Activated T-cell treated with anti-CD3 and anti-CD28 coated beads, Interleukin-2, amount 50 U/mL, for 24 hours (primary cell): ENCODE measurements around the gene SPOUT1.
"Not testable (repeated sequence)": the region's sequence is repeated elsewhere in the genome, so short reads cannot be mapped to it uniquely, and the experiment has no call there.

Experiments used
- DNase-seq: peaks from one replicate; pipeline ENCODE4 v3.0.0-alpha.2; 2020
- H3K27ac Mint-ChIP-seq: 2 replicates; pipeline ENCODE4 v1.8.0; 2020; ENCODE audit warnings: mild to moderate bottlenecking, mixed read lengths
- H3K27me3 Mint-ChIP-seq: 2 replicates; pipeline ENCODE4 v1.8.0; 2020; ENCODE audit warnings: mixed read lengths
- H3K36me3 Mint-ChIP-seq: 2 replicates; pipeline ENCODE4 v1.8.0; 2020; ENCODE audit warnings: low read depth, mixed read lengths
- H3K4me1 Mint-ChIP-seq: 2 replicates; pipeline ENCODE4 v1.8.0; 2020; ENCODE audit warnings: low read depth, mixed read lengths
- H3K4me3 Mint-ChIP-seq: 2 replicates; pipeline ENCODE4 v1.8.0; 2020; ENCODE audit warnings: mild to moderate bottlenecking, moderate library complexity, mixed read lengths
- H3K9me3 Mint-ChIP-seq: 2 replicates; pipeline ENCODE4 v1.8.0; 2020; ENCODE audit warnings: mixed read lengths

SPOUT1 gene, protein sequence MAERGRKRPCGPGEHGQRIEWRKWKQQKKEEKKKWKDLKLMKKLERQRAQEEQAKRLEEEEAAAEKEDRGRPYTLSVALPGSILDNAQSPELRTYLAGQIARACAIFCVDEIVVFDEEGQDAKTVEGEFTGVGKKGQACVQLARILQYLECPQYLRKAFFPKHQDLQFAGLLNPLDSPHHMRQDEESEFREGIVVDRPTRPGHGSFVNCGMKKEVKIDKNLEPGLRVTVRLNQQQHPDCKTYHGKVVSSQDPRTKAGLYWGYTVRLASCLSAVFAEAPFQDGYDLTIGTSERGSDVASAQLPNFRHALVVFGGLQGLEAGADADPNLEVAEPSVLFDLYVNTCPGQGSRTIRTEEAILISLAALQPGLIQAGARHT

GRCh38 chr9:128829477-128830251 lies at the start of gene SPOUT1:
Gene SPOUT1 (minus strand): TSS chr9:128829794. CDS start chr9:128829780, 14 bp downstream.
- H3K27ac Mint-ChIP-seq = peak within 1 kb of the TSS; percentile 96
- no peaks in the 10 kb centered on the region for H3K27me3 Mint-ChIP-seq
- peak within 1 kb of the TSS; percentile 97 for H3K4me3 Mint-ChIP-seq
- no peaks in the 10 kb centered on the region for H3K9me3 Mint-ChIP-seq
- H3K4me1 Mint-ChIP-seq = peaks cover 26% of the 10 kb centered on the region
- peak; percentile 97 for DNase-seq
- peaks cover 67% of the 10 kb centered on the region for H3K36me3 Mint-ChIP-seq

GRCh38 chr9:128877852-128878251 lies 48.3 kb upstream of the SPOUT1 start:
- H3K27me3 Mint-ChIP-seq = no peaks in the 10 kb centered on the region
- H3K36me3 Mint-ChIP-seq = peaks cover 17% of the 10 kb centered on the region
- no peak overlapping the region for H3K27ac Mint-ChIP-seq
- H3K4me3 Mint-ChIP-seq = no peak overlapping the region
- no peaks in the 10 kb centered on the region for H3K9me3 Mint-ChIP-seq
- DNase-seq = no peak
- H3K4me1 Mint-ChIP-seq = peaks cover 26% of the 10 kb centered on the region

GRCh38 chr9:128870941-128871265 lies 41.3 kb upstream of the SPOUT1 start:
- not testable (repeated sequence) for H3K9me3 Mint-ChIP-seq, H3K4me1 Mint-ChIP-seq, H3K4me3 Mint-ChIP-seq, H3K27ac Mint-ChIP-seq, DNase-seq, H3K27me3 Mint-ChIP-seq
- peaks cover 17% of the 10 kb centered on the region for H3K36me3 Mint-ChIP-seq

GRCh38 chr9:128870128-128870940 lies 40.7 kb upstream of the SPOUT1 start:
- Mint-ChIP-seq H3K9me3 (no peaks in the 10 kb centered on the region), H3K27me3 (no peaks in the 10 kb centered on the region), H3K4me3 (no peak overlapping the region), H3K27ac (no peak overlapping the region), H3K4me1 (peaks cover 7% of the 10 kb centered on the region), H3K36me3 (peaks cover 17% of the 10 kb centered on the region)
- DNase-seq = no peak

- Mint-ChIP-seq H3K36me3 (no peaks in the 10 kb centered on the region), H3K9me3 (no peaks in the 10 kb centered on the region), H3K4me1 (peaks cover 5% of the 10 kb centered on the region), H3K27me3 (no peaks in the 10 kb centered on the region), H3K4me3 (no peak overlapping the region), H3K27ac (no peak overlapping the region)
- DNase-seq = peak; percentile 91
These were observed 34.1 kb upstream of the SPOUT1 start for GRCh38 chr9:128863647-128864046.

DNA sequence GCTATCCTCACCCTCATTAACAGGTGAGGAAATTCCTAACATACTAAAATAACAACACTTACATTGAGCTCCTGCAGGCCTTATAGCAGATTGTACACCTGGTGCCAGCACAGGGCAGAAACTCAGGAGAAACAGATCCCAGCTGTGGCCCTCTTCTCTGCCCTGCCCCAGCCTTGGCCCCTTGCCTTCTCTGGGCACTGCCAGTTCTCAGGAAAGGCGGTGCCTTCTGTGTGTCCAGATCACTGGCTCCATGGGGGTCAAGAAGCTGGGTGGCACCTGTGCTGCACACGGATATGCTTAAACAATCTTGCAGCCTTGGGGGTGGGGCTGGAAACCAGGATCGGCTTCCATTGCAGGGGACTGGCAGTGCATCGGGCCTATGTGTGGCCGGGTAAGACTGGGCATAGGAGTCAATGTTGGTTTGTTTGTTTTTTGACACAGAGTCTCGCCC lies 32.8 kb upstream of the SPOUT1 start:
- H3K27ac Mint-ChIP-seq = no peak overlapping the region

GRCh38 chr9:128861501-128861900 lies 31.9 kb upstream of the SPOUT1 start:
- Mint-ChIP-seq H3K36me3 (no peaks in the 10 kb centered on the region), H3K27ac (no peak overlapping the region)

More for the DNA sequence above, 32.8 kb upstream of the SPOUT1 start:
- Mint-ChIP-seq H3K9me3 (no peaks in the 10 kb centered on the region), H3K27me3 (no peaks in the 10 kb centered on the region), H3K36me3 (no peaks in the 10 kb centered on the region), H3K4me3 (no peak overlapping the region), H3K4me1 (peaks cover 5% of the 10 kb centered on the region)
- DNase-seq = no peak

DNA sequence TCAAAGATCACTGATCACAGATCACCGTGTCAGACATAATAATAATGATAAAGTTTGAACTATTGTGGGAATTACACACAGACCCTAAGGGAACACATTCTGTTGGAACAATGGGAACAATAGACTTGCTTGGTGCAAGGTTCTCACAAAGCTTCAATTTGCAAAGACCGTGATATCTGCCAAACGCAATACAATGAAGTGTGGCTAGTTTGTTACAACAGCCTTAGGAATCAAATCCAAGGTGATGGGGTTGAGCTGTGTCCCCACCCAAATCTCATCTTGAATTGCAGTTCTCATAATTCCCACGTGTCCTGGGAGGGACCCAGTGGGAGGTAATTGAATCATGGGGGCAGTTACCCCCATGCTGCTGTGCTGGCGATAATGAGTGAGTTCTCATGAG lies 31.3 kb upstream of the SPOUT1 start:
- Mint-ChIP-seq H3K4me1 (peaks cover 5% of the 10 kb centered on the region), H3K4me3 (no peak overlapping the region), H3K36me3 (no peaks in the 10 kb centered on the region), H3K27ac (no peak overlapping the region), H3K27me3 (no peaks in the 10 kb centered on the region), H3K9me3 (no peaks in the 10 kb centered on the region)
- DNase-seq = no peak

More at GRCh38 chr9:128861501-128861900, 31.9 kb upstream of the SPOUT1 start:
- no peak overlapping the region for H3K4me3 Mint-ChIP-seq
- H3K27me3 Mint-ChIP-seq = no peaks in the 10 kb centered on the region
- H3K4me1 Mint-ChIP-seq = peaks cover 5% of the 10 kb centered on the region
- DNase-seq = no peak
- H3K9me3 Mint-ChIP-seq = no peaks in the 10 kb centered on the region

GRCh38 chr9:128858476-128858875 lies 28.9 kb upstream of the SPOUT1 start:
- H3K27me3 Mint-ChIP-seq, H3K27ac Mint-ChIP-seq, H3K4me3 Mint-ChIP-seq, DNase-seq, H3K9me3 Mint-ChIP-seq, H3K36me3 Mint-ChIP-seq, H3K4me1 Mint-ChIP-seq: not testable (repeated sequence)

DNA sequence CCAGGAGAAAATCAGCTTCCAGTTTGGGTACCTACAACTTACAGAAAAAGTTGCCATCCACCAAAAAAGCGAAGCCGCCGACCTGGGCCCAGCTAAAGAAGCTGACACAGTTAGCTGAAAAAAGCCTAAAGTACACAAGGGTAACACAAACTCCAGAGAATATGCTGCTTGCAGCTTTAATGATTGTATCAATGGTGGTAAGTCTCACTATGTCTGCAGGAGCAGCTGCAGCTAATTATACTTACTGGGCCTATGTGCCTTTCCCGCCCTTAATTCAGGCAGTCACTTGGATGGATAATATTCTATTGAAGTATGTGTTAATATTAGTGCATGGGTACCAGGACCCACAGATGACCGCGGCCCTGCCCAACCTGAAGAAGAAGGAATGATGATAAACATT lies 24.9 kb upstream of the SPOUT1 start:
- H3K4me1 Mint-ChIP-seq = not testable (repeated sequence)

GRCh38 chr9:128852646-128853045 lies 23.1 kb upstream of the SPOUT1 start:
- not testable (repeated sequence) for H3K27ac Mint-ChIP-seq, H3K4me3 Mint-ChIP-seq, DNase-seq, H3K27me3 Mint-ChIP-seq, H3K4me1 Mint-ChIP-seq
- H3K36me3 Mint-ChIP-seq = peaks cover 23% of the 10 kb centered on the region
- H3K9me3 Mint-ChIP-seq = peaks cover 13% of the 10 kb centered on the region

More for the DNA sequence above, 24.9 kb upstream of the SPOUT1 start:
- peaks cover 21% of the 10 kb centered on the region for H3K36me3 Mint-ChIP-seq
- H3K4me3 Mint-ChIP-seq, DNase-seq, H3K27ac Mint-ChIP-seq, H3K27me3 Mint-ChIP-seq: not testable (repeated sequence)
- peaks cover 13% of the 10 kb centered on the region for H3K9me3 Mint-ChIP-seq

GRCh38 chr9:128851779-128852600 lies 22.4 kb upstream of the SPOUT1 start:
- H3K27me3 Mint-ChIP-seq, H3K4me1 Mint-ChIP-seq, H3K4me3 Mint-ChIP-seq, DNase-seq, H3K27ac Mint-ChIP-seq: not testable (repeated sequence)
- H3K9me3 Mint-ChIP-seq = peaks cover 13% of the 10 kb centered on the region
- peaks cover 24% of the 10 kb centered on the region for H3K36me3 Mint-ChIP-seq

DNA sequence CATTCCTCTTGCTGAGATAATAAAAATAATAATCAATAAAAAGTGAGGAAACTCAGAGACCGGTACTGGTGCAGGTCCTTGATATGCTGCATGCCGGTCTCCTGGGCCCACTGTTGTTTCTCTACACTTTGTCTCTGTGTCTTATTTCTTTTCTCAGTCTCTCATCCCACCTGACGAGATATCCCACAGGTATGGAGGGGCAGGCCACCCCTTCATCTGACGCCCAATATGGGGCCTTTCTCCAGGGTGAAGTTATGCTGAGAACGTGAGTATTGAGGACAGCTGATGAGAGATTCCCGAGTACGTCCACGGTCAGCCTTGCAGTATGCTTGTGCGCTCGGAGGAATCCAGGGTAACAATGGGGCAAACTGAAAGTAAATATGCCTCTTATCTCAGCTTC lies 21.4 kb upstream of the SPOUT1 start:
- Mint-ChIP-seq H3K9me3 (peaks cover 13% of the 10 kb centered on the region), H3K36me3 (peaks cover 24% of the 10 kb centered on the region)
- not testable (repeated sequence) for H3K4me3 Mint-ChIP-seq, H3K27ac Mint-ChIP-seq, DNase-seq, H3K27me3 Mint-ChIP-seq, H3K4me1 Mint-ChIP-seq

- no peaks in the 10 kb centered on the region for H3K27me3 Mint-ChIP-seq
- no peak overlapping the region for H3K27ac Mint-ChIP-seq
- H3K36me3 Mint-ChIP-seq = peaks cover 36% of the 10 kb centered on the region
- H3K4me1 Mint-ChIP-seq = no peaks in the 10 kb centered on the region
- H3K9me3 Mint-ChIP-seq = peaks cover 13% of the 10 kb centered on the region
- no peak overlapping the region for H3K4me3 Mint-ChIP-seq
- DNase-seq = no peak
These were observed 18.2 kb upstream of the SPOUT1 start for GRCh38 chr9:128847803-128848202.
